SK-N-SH (cell line): Measurements from ENCODE around the gene FAM78A. TPM values are rescaled to one million over a fixed set of nuclear protein-coding genes. Genes with fewer than 3 reads are reported as not detected.

Experiments
- CTCF ChIA-PET: fragments of 300-600, 350-600 bp; formaldehyde crosslinking; extraction: SDS; loops from one replicate; lab custom pipeline; 2021; lab: Yijun Ruan, JAX
- POLR2A ChIA-PET: fragments of 350-600 bp; sonication (Branson Sonifier 250); formaldehyde crosslinking; extraction: SDS; loops from one replicate; lab custom pipeline; 2020; ENCODE audit warnings: antibody characterized with exemption, inconsistent platforms; lab: Yijun Ruan, JAX
- DNase-seq: peaks from one replicate; pipeline ENCODE4 v3.0.0; 2012
- H2AFZ ChIP-seq: fragments of 200-600 bp; sonication (generic); 2 replicates; pipeline ENCODE4 v1.8.1; 2016; ENCODE audit warnings: antibody characterized with exemption, mild to moderate bottlenecking, low read depth
- H3F3A ChIP-seq: fragments of 200-600 bp; sonication (generic); replicated peaks from 2 replicates; pipeline ENCODE3; 2016; ENCODE audit warnings: antibody characterized with exemption, mild to moderate bottlenecking; ENCODE audit not compliant: insufficient read depth
- H3K27ac ChIP-seq, 2 experiments: fragments of 200-500 bp in 1 of 2; fragments of 200-600 bp in 1 of 2; sonication (Bioruptor generic) in 1 of 2; sonication (generic), shearing (Covaris generic) in 1 of 2; 2 replicates each; pipeline versions ENCODE4 v1.5.1 to v1.6.1; 2014 to 2016; ENCODE audit warnings: low read depth in 2 of 2, inconsistent platforms in 1 of 2, low read length in 1 of 2, mild to moderate bottlenecking in 1 of 2, mixed read lengths in 1 of 2
- H3K27me3 ChIP-seq: fragments of 200-600 bp; sonication (generic), shearing (Covaris generic); 2 replicates; pipeline ENCODE4 v1.6.1; 2016; ENCODE audit warnings: mixed run types; ENCODE audit not compliant: insufficient read depth
- H3K36me3 ChIP-seq, 2 experiments: fragments of 200-500 bp in 1 of 2; fragments of 200-600 bp in 1 of 2; sonication (Bioruptor generic) in 1 of 2; sonication (generic) in 1 of 2; replicated peaks in 1 of 2; 2 replicates each; pipeline versions ENCODE3 to v1.5.1; 2014 to 2016; ENCODE audit warnings: low read length in 1 of 2, mild to moderate bottlenecking in 1 of 2; ENCODE audit not compliant: insufficient read depth in 2 of 2, control insufficient read depth in 1 of 2
- H3K4me1 ChIP-seq, 2 experiments: fragments of 200-500 bp in 1 of 2; fragments of 200-600 bp in 1 of 2; sonication (Bioruptor generic) in 1 of 2; sonication (generic), shearing (Covaris generic) in 1 of 2; 2 replicates each; pipeline versions ENCODE4 v1.5.1 to v1.6.1; 2014 to 2016; ENCODE audit warnings: low read depth in 1 of 2, low read length in 1 of 2, mixed run types in 1 of 2; ENCODE audit not compliant: insufficient read depth in 2 of 2, control insufficient read depth in 1 of 2
- H3K4me2 ChIP-seq: fragments of 200-600 bp; sonication (generic), shearing (Covaris generic); 2 replicates; pipeline ENCODE4 v1.6.1; 2017; ENCODE audit warnings: mixed run types
- H3K4me3 ChIP-seq, 2 experiments: fragments of 200-500 bp in 1 of 2; fragments of 200-600 bp in 1 of 2; sonication (Bioruptor generic) in 1 of 2; sonication (generic), shearing (Covaris generic) in 1 of 2; 2 replicates each; pipeline versions ENCODE4 v1.5.1 to v1.8.1; 2014 to 2016; ENCODE audit warnings: low read depth in 2 of 2, inconsistent platforms in 1 of 2, low read length in 1 of 2, mild to moderate bottlenecking in 1 of 2, mixed read lengths in 1 of 2, moderate library complexity in 1 of 2
- H3K79me2 ChIP-seq: fragments of 200-600 bp; sonication (generic); 2 replicates; pipeline ENCODE4 v1.8.1; 2017; ENCODE audit warnings: mild to moderate bottlenecking; ENCODE audit not compliant: insufficient read depth
- H3K9ac ChIP-seq: fragments of 200-600 bp; sonication (generic); 2 replicates; pipeline ENCODE4 v1.6.1; 2017; ENCODE audit warnings: mixed run types
- H3K9me2 ChIP-seq: fragments of 200-600 bp; sonication (generic); 2 replicates; pipeline ENCODE4 v1.6.1; 2017; ENCODE audit warnings: mixed run types
- H3K9me3 ChIP-seq: fragments of 200-600 bp; sonication (generic); 2 replicates; pipeline ENCODE4 v1.6.1; 2017; ENCODE audit warnings: mixed run types, mild to moderate bottlenecking, moderate library complexity
- H4K20me1 ChIP-seq: fragments of 200-600 bp; sonication (generic); 2 replicates; pipeline ENCODE4 v1.6.1; 2017; ENCODE audit warnings: mild to moderate bottlenecking, mixed run types; ENCODE audit not compliant: insufficient read depth
- CHD2 ChIP-seq: fragments of 150-350 bp; IDR thresholded peaks from 2 replicates; pipeline ENCODE4 v1.6.1; 2018; ENCODE audit warnings: low read length; ENCODE audit not compliant: partially characterized antibody
- ELF1 ChIP-seq: IDR thresholded peaks from 2 replicates; pipeline ENCODE4 v1.4.0; 2012
- EP300 ChIP-seq, 2 experiments: IDR thresholded peaks; 2 replicates each; pipeline versions ENCODE4 v1.4.0 to v1.6.1; 2012; ENCODE audit warnings: borderline replicate concordance in 1 of 2, low read depth in 1 of 2, low read length in 1 of 2
- FOSL2 ChIP-seq: IDR thresholded peaks from 2 replicates; pipeline ENCODE4 v1.4.0; 2012; ENCODE audit warnings: low read depth, mild to moderate bottlenecking, moderate library complexity, borderline replicate concordance
- GABPA ChIP-seq: IDR thresholded peaks from 2 replicates; pipeline ENCODE4 v1.4.0; 2012; ENCODE audit warnings: low read depth, mild to moderate bottlenecking
- MEF2A ChIP-seq: IDR thresholded peaks from 2 replicates; pipeline ENCODE4 v1.4.0; 2012; ENCODE audit warnings: low read depth, borderline replicate concordance
- MXI1 ChIP-seq: IDR thresholded peaks from 2 replicates; pipeline ENCODE4 v1.6.1; 2012; ENCODE audit warnings: mild to moderate bottlenecking, low read depth, low read length, improper control_type of control experiment
- NRF1 ChIP-seq: IDR thresholded peaks from 2 replicates; pipeline ENCODE4 v1.6.1; 2012; ENCODE audit warnings: low read depth, mild to moderate bottlenecking, low read length
- RAD21 ChIP-seq: IDR thresholded peaks from 2 replicates; pipeline ENCODE4 v1.6.1; 2012; ENCODE audit warnings: mild to moderate bottlenecking, low read length
- RFX5 ChIP-seq: IDR thresholded peaks from 2 replicates; pipeline ENCODE4 v1.6.1; 2012; ENCODE audit warnings: mild to moderate bottlenecking, improper control_type of control experiment, low read length
- RXRA ChIP-seq: IDR thresholded peaks from 2 replicates; pipeline ENCODE4 v1.4.0; 2012; ENCODE audit warnings: low read depth, mild to moderate bottlenecking, borderline replicate concordance
- TCF12 ChIP-seq: IDR thresholded peaks from 2 replicates; pipeline ENCODE4 v1.4.0; 2012
- WGBS: methylation state at CpG from one replicate; pipeline ENCODE4 v1.1.6; 2017; ENCODE audit warnings: low lambda C conversion rate; 5-methylcytosine and 5-hydroxymethylcytosine counted together
- polyA plus RNA-seq, 3 experiments: library from polyadenylated mRNA; depleted of rRNA; stranded (reverse); fragments of >200 nt; gene quantifications; 2 replicates each; pipeline ENCODE4 v1.2.3, GENCODE V29; 2012
- TF ChIP-seq, protein P1 (sequence below): fragments of 200-600 bp; sonication (generic); IDR thresholded peaks from 2 replicates; pipeline ENCODE4 v1.6.1; 2017; ENCODE audit warnings: antibody characterized with exemption, mild to moderate bottlenecking, moderate library complexity

The FAM78A gene
- polyA plus RNA-seq, 1 of the 3 experiments (the other 2 are of a cell fraction), result 1.0 TPM

DNA sequence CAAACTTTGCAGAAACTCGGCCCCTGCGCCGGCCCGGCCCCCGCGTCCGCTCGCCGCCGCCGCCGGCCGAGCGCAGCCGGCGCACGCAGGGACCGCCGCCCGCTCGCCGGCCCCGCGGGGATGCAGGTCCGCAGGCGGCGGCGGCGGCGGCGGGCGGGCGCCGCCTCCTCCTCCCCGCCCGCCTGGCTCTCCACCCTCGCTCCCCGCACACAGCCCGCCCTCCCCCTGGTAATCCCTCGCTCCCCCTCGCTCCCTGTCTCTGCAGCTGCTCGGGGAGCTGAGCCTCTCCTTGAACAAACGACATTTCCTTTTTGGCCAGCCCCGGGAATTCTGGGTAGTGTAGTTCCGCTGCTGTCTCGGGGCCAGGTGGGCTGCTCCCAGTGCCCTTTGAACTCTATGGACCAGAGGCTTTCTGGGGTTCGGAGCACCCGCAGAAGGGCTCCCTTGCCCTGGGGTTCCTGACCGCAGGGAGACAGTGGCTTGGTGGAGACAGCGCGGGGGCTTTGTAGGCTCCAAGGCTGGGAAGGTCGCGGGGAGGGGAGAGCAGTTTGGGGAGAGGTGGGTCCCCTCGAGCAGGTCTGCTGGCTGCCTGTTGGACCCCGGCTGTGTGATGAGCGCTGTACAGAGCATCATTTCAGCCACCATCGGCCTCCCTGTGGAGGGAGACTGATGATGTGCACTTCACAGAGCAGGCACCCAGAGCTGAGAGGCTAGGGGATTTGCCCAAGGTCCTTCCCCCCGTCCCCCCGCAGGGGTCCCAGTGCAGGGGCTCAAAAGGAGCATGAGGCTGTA lies 1.8 kb upstream of the FAM78A start:
- 0 out of 2 replicates have a peak, but pooled peaks have one; percentile 19 for TF ChIP-seq NRF1
- no peak for TF ChIP-seq RFX5
- TF ChIP-seq EP300 (IDR thresholded peaks at IDR 0.05; ENCODE audit: borderline replicate concordance in 1 of 2, low read depth in 1 of 2, low read length in 1 of 2), result no peak
- TF ChIP-seq GABPA, result peak; percentile 77
- no peak for TF ChIP-seq FOSL2
- no peak; the same call in 1 of the 2 replicates for TF ChIP-seq ELF1
- peak; percentile 54 for TF ChIP-seq CHD2
- TF ChIP-seq, protein P1, sequence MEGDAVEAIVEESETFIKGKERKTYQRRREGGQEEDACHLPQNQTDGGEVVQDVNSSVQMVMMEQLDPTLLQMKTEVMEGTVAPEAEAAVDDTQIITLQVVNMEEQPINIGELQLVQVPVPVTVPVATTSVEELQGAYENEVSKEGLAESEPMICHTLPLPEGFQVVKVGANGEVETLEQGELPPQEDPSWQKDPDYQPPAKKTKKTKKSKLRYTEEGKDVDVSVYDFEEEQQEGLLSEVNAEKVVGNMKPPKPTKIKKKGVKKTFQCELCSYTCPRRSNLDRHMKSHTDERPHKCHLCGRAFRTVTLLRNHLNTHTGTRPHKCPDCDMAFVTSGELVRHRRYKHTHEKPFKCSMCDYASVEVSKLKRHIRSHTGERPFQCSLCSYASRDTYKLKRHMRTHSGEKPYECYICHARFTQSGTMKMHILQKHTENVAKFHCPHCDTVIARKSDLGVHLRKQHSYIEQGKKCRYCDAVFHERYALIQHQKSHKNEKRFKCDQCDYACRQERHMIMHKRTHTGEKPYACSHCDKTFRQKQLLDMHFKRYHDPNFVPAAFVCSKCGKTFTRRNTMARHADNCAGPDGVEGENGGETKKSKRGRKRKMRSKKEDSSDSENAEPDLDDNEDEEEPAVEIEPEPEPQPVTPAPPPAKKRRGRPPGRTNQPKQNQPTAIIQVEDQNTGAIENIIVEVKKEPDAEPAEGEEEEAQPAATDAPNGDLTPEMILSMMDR, result no peak
- TF ChIP-seq RXRA, result no peak
- TF ChIP-seq MEF2A, result no peak
- Histone ChIP-seq H3K4me3 (peak overlapping the region; percentile 58 to 67), H3K27ac (no peak overlapping the region; a peak in 1 of 4 replicates), H3F3A (no peaks in the 10 kb centered on the region), H3K9me3 (no peaks in the 10 kb centered on the region), H4K20me1 (no peaks in the 10 kb centered on the region), H3K27me3 (peaks cover 7% of the 10 kb centered on the region; the same call in 1 of the 2 replicates), H3K4me1 (peaks cover 0 to 4% of the 10 kb centered on the region in 2 experiments; a peak in 1 of 4 replicates), H3K9ac (no peak overlapping the region), H3K4me2 (peak overlapping the region; percentile 79; the same call in 1 of the 2 replicates), H3K36me3 (no peaks in the 10 kb centered on the region), H2AFZ (no peak overlapping the region), H3K9me2 (no peaks in the 10 kb centered on the region), H3K79me2 (no peaks in the 10 kb centered on the region)
- ChIA-PET POLR2A (interaction anchor here (1.0 kb wide), 1 partner anchor 11 kb away, joined by 6 read pairs; the partner anchor contains the start of gene PLPP7), CTCF (interaction anchor here (3.0 kb wide), 1 partner anchor 58 kb away, joined by 13 read pairs; no protein-coding TSS in a partner anchor)
- peak; percentile 99 for DNase-seq
- 44% methylated on average over 12 of the region's 59 CpGs for WGBS

DNA sequence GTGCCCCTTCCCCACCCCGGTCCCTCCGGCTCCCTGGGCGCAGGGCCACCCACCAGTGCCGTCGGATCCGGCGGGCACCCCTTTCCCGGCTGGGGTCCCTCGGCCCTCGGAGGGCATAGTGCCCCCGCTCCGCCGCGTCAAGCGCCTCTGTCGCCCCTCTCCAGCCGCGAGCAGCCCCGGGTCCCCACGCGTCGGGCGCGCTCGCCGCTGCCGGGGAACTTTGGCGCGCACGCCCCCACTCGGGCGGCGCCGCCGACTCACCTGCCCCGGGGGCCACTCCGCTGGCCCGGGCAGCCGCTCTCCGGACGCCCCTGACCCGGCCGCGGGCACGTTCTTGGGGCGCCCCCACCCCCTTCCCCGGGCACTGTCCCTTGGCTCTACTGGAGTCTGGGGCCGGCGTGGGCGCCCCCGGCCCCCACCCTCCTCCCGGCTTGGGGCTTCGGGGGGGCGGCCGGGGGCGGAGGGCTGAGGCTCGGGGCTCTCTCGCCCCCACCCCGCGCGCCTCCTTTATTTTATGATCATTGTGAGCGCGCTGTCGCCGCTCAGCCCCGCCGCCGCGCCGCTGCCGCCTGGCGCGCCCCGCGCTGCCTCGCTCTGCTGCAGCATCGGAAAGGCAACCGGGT lies 1.1 kb upstream of the FAM78A start:
- H4K20me1 ChIP-seq, result no peaks in the 10 kb centered on the region
- H3K36me3 ChIP-seq, result no peaks in the 10 kb centered on the region
- H3K4me1 ChIP-seq, result peaks cover 0 to 4% of the 10 kb centered on the region in 2 experiments; a peak in 1 of 4 replicates
- peak overlapping the region; percentile 79 for H3K4me2 ChIP-seq
- CTCF ChIA-PET, result interaction anchor here (2.0 to 3.0 kb wide), 2 partner anchors 59 to 99 kb away, joined by 5 to 13 read pairs; no protein-coding TSS in a partner anchor
- no peaks in the 10 kb centered on the region for H3K9me3 ChIP-seq
- no peak overlapping the region for H3K9ac ChIP-seq
- H3K4me3 ChIP-seq, result peak overlapping the region; percentile 58 to 67
- H3F3A ChIP-seq, result no peaks in the 10 kb centered on the region
- no peaks in the 10 kb centered on the region for H3K9me2 ChIP-seq
- H3K79me2 ChIP-seq, result no peaks in the 10 kb centered on the region
- DNase-seq, result no peak
- WGBS, result no CpG with 5 or more reads among the region's 78 CpGs
- POLR2A ChIA-PET, result interaction anchor here (1.0 kb wide), 1 partner anchor 12 kb away, joined by 6 read pairs; the partner anchor contains the start of gene PLPP7
- no peak overlapping the region; a peak in 1 of 4 replicates for H3K27ac ChIP-seq
- peaks cover 7% of the 10 kb centered on the region; the same call in 1 of the 2 replicates for H3K27me3 ChIP-seq
- H2AFZ ChIP-seq, result peak overlapping the region; percentile 65; the same call in 1 of the 2 replicates
- TF ChIP-seq TCF12 (no peak), RXRA (no peak), MXI1 (no peak), RAD21 (no peak)
